H1 (cell line): ENCODE data around the gene COPG1. TPM values are rescaled to one million over a fixed set of nuclear protein-coding genes. Genes with fewer than 3 reads are reported as not detected.

Source experiments
- CTCF ChIA-PET: fragments of 300-600 bp; sonication (Branson Sonifier 250); formaldehyde crosslinking; loops from one replicate; lab custom pipeline; 2021; ENCODE audit not compliant: partially characterized antibody; lab: Charles Lee
- POLR2A ChIA-PET: fragments of 300-600 bp; sonication (Branson Sonifier 250); formaldehyde crosslinking; loops from one replicate; lab custom pipeline; 2021; ENCODE audit warnings: inconsistent platforms; ENCODE audit not compliant: partially characterized antibody; lab: Charles Lee
- DNase-seq, 2 experiments: peaks; one replicate each; pipeline versions ENCODE4 v3.0.0 to v3.0.0-alpha.2; 2010 to 2022; ENCODE audit warnings: low spot score in 2 of 2, low read depth in 1 of 2, mixed read lengths in 1 of 2
- FAIRE-seq: peaks from 2 replicates; lab custom pipeline; 2011; peaks lifted over from hg19 to GRCh38; lab: Jason Lieb, UNC
- H2AFZ ChIP-seq: 2 replicates; pipeline ENCODE4 v1.8.1; 2012; ENCODE audit warnings: low read length, inconsistent platforms
- H2AK5ac ChIP-seq: 2 replicates; pipeline ENCODE4 v1.6.1; 2013; ENCODE audit warnings: low read depth, low read length
- H2BK120ac ChIP-seq: replicated peaks from 2 replicates; pipeline ENCODE3; 2013; ENCODE audit warnings: low read depth, low read length, inconsistent platforms
- H2BK12ac ChIP-seq: 2 replicates; pipeline ENCODE4 v1.6.1; 2013; ENCODE audit warnings: low read depth, low read length
- H2BK15ac ChIP-seq: 2 replicates; pipeline ENCODE4 v1.6.1; 2013; ENCODE audit warnings: low read length
- H2BK20ac ChIP-seq: 2 replicates; pipeline ENCODE4 v1.6.1; 2013; ENCODE audit warnings: low read length
- H2BK5ac ChIP-seq: 2 replicates; pipeline ENCODE4 v1.6.1; 2013; ENCODE audit warnings: low read depth, low read length
- H3K14ac ChIP-seq: 2 replicates; pipeline ENCODE4 v1.6.1; 2013; ENCODE audit warnings: inconsistent platforms; ENCODE audit not compliant: insufficient read length
- H3K18ac ChIP-seq: 2 replicates; pipeline ENCODE4 v1.6.1; 2013; ENCODE audit warnings: low read length; ENCODE audit errors: extremely low read depth
- H3K23ac ChIP-seq: 2 replicates; pipeline ENCODE4 v1.6.1; 2013; ENCODE audit warnings: inconsistent platforms; ENCODE audit not compliant: insufficient read length
- H3K23me2 ChIP-seq: 2 replicates; pipeline ENCODE4 v1.6.1; 2013; ENCODE audit warnings: low read depth, low read length
- H3K27ac ChIP-seq: 2 replicates; pipeline ENCODE4 v1.6.1; 2011; ENCODE audit warnings: low read depth, low read length, inconsistent platforms
- H3K27me3 ChIP-seq, 4 experiments: replicated peaks in 1 of 4; 1 replicate in 1 of 4; 2 replicates in 3 of 4; pipeline versions ENCODE4 v1.6.1 to v1.8.1; 2011 to 2013; ENCODE audit warnings: low read length in 3 of 4, mild to moderate bottlenecking in 3 of 4, inconsistent platforms in 2 of 4, mixed read lengths in 2 of 4, moderate library complexity in 1 of 4; ENCODE audit not compliant: control insufficient read depth in 3 of 4, insufficient read depth in 3 of 4; ENCODE audit errors: extremely low read depth in 1 of 4
- H3K36me3 ChIP-seq, 4 experiments: 2 replicates each; pipeline versions ENCODE4 v1.6.1 to v1.8.1; 2011 to 2013; ENCODE audit warnings: mild to moderate bottlenecking in 4 of 4, low read length in 3 of 4, moderate library complexity in 2 of 4, control low read depth in 1 of 4, inconsistent platforms in 1 of 4; ENCODE audit not compliant: insufficient read depth in 4 of 4, control insufficient read depth in 2 of 4
- H3K4ac ChIP-seq: replicated peaks from 2 replicates; pipeline ENCODE3; 2013; ENCODE audit warnings: low read length, low read depth, mixed read lengths, inconsistent platforms; ENCODE audit not compliant: insufficient read length
- H3K4me1 ChIP-seq, 4 experiments: replicated peaks in 1 of 4; 1 replicate in 1 of 4; 2 replicates in 3 of 4; pipeline versions ENCODE4 v1.6.1 to v1.8.1; 2011 to 2013; ENCODE audit warnings: low read length in 3 of 4, inconsistent platforms in 2 of 4, mixed read lengths in 1 of 4; ENCODE audit not compliant: insufficient read depth in 4 of 4, control insufficient read depth in 3 of 4
- H3K4me2 ChIP-seq, 2 experiments: 2 replicates each; pipeline versions ENCODE4 v1.6.1 to v1.8.1; 2011 to 2013; ENCODE audit warnings: low read depth in 2 of 2, low read length in 2 of 2, control low read depth in 1 of 2, inconsistent platforms in 1 of 2, mild to moderate bottlenecking in 1 of 2; ENCODE audit not compliant: insufficient read depth in 1 of 2
- H3K4me3 ChIP-seq, 4 experiments: fragments of 200-600, 300-600 bp in 1 of 4; sonication (generic), shearing (Covaris generic), sonication (Bioruptor Twin) in 1 of 4; 2 replicates each; pipeline versions ENCODE4 v1.5.1 to v1.8.1; 2011 to 2016; ENCODE audit warnings: low read length in 4 of 4, low read depth in 3 of 4, control low read depth in 2 of 4, inconsistent platforms in 2 of 4, mild to moderate bottlenecking in 2 of 4, mixed read lengths in 1 of 4, moderate library complexity in 1 of 4; ENCODE audit not compliant: insufficient read depth in 2 of 4; ENCODE audit errors: extremely low read depth in 1 of 4
- H3K56ac ChIP-seq: replicated peaks from 2 replicates; pipeline ENCODE3; 2013; ENCODE audit warnings: low read depth, mild to moderate bottlenecking, mixed read lengths, low read length, inconsistent platforms; ENCODE audit not compliant: insufficient read length
- H3K79me1 ChIP-seq: 2 replicates; pipeline ENCODE4 v1.6.1; 2013; ENCODE audit warnings: low read depth, low read length, control low read depth
- H3K79me2 ChIP-seq, 2 experiments: 2 replicates each; pipeline versions ENCODE4 v1.6.1 to v1.8.1; 2012 to 2013; ENCODE audit warnings: low read length in 2 of 2, mild to moderate bottlenecking in 2 of 2, inconsistent platforms in 1 of 2; ENCODE audit not compliant: insufficient read depth in 2 of 2, control insufficient read depth in 1 of 2
- H3K9ac ChIP-seq, 4 experiments: replicated peaks in 1 of 4; 1 replicate in 1 of 4; 2 replicates in 3 of 4; pipeline versions ENCODE4 v1.6.1 to v1.8.1; 2011 to 2013; ENCODE audit warnings: low read depth in 3 of 4, low read length in 3 of 4, control low read depth in 2 of 4, mild to moderate bottlenecking in 2 of 4, moderate library complexity in 2 of 4, inconsistent platforms in 1 of 4; ENCODE audit errors: extremely low read depth in 1 of 4
- H3K9me3 ChIP-seq, 2 experiments: 2 replicates each; pipeline versions ENCODE4 v1.6.1 to v1.8.1; 2012 to 2013; ENCODE audit warnings: mild to moderate bottlenecking in 2 of 2, moderate library complexity in 2 of 2, control low read depth in 1 of 2, inconsistent platforms in 1 of 2, low read depth in 1 of 2, low read length in 1 of 2, mixed read lengths in 1 of 2; ENCODE audit not compliant: insufficient read depth in 2 of 2
- H4K20me1 ChIP-seq, 2 experiments: replicated peaks in 1 of 2; 2 replicates each; pipeline versions ENCODE3 to v1.8.1; 2011 to 2013; ENCODE audit warnings: inconsistent platforms in 2 of 2, low read length in 2 of 2, mild to moderate bottlenecking in 1 of 2; ENCODE audit not compliant: insufficient read depth in 2 of 2, control insufficient read depth in 1 of 2
- H4K5ac ChIP-seq: 2 replicates; pipeline ENCODE4 v1.6.1; 2013; ENCODE audit warnings: low read length, low read depth, mixed read lengths, inconsistent platforms; ENCODE audit not compliant: insufficient read length
- H4K8ac ChIP-seq: 2 replicates; pipeline ENCODE4 v1.8.0; 2013; ENCODE audit warnings: mild to moderate bottlenecking, moderate library complexity, low read length, inconsistent platforms; ENCODE audit not compliant: insufficient read depth; ENCODE audit errors: extremely low read depth
- H4K91ac ChIP-seq: replicated peaks from 2 replicates; pipeline ENCODE3; 2013; ENCODE audit warnings: low read length, mixed read lengths, inconsistent platforms; ENCODE audit not compliant: insufficient read length
- BACH1 ChIP-seq: IDR thresholded peaks from 2 replicates; pipeline ENCODE4 v1.6.1; 2012; ENCODE audit warnings: low read length, improper control_type of control experiment
- CREB1 ChIP-seq: IDR thresholded peaks from 2 replicates; pipeline ENCODE4 v1.6.1; 2012; ENCODE audit warnings: inconsistent platforms
- JUND ChIP-seq: IDR thresholded peaks from 2 replicates; pipeline ENCODE4 v1.6.1; 2011; ENCODE audit warnings: mild to moderate bottlenecking, improper control_type of control experiment, low read length
- POLR2A ChIP-seq, 2 experiments: IDR thresholded peaks; 1 replicate in 1 of 2; 2 replicates in 1 of 2; pipeline ENCODE4 v1.6.1; 2011; ENCODE audit warnings: low read depth in 2 of 2, low read length in 2 of 2, mild to moderate bottlenecking in 2 of 2; ENCODE audit errors: control extremely low read depth in 1 of 2
- SP1 ChIP-seq: IDR thresholded peaks from 2 replicates; pipeline ENCODE4 v1.6.1; 2011; ENCODE audit warnings: low read depth, low read length
- USF2 ChIP-seq: IDR thresholded peaks from 2 replicates; pipeline ENCODE4 v1.6.1; 2011; ENCODE audit warnings: low read length, improper control_type of control experiment
- WGBS, 2 experiments: shearing (Covaris generic) in 1 of 2; methylation state at CpG; one replicate each; pipeline versions ENCODE4 v1.1.6 to v1.1.7; 2013 to 2015; ENCODE audit warnings: low lambda C conversion rate in 2 of 2, mixed read lengths in 2 of 2, inconsistent platforms in 1 of 2, low coverage in 1 of 2, missing lambda C conversion rate in 1 of 2; ENCODE audit not compliant: insufficient replicate concordance in 2 of 2, insufficient coverage in 1 of 2, insufficient read length in 1 of 2; ENCODE audit errors: extremely low coverage in 1 of 2, missing lambda C conversion rate in 1 of 2; 5-methylcytosine and 5-hydroxymethylcytosine counted together
- polyA plus RNA-seq, 7 experiments: library from polyadenylated mRNA; depleted of rRNA in 3 of 7; stranded (reverse) in 5 of 7; unstranded in 2 of 7; fragments of >200 nt in 5 of 7; fragments of 200-250 nt in 2 of 7; gene quantifications; 1 replicate in 5 of 7; 2 replicates in 1 of 7; 4 replicates in 1 of 7; pipeline versions ENCODE4 v1.2.1 to v1.2.3, GENCODE V29; 2011 to 2013; ENCODE audit warnings: missing spikeins in 2 of 7, mixed read lengths in 2 of 7
- total RNA-seq: library from RNA; stranded (reverse); fragmentation: NEBNext Ultra II Directional; extraction: Animal tissue kit (Norgen Biotek cat#: 25700); gene quantifications from 2 replicates; pipeline ENCODE4 v1.2.1, GENCODE V29; 2021
- TF ChIP-seq, protein P1 (sequence below): IDR thresholded peaks from 2 replicates; pipeline ENCODE4 v1.6.1; 2012; ENCODE audit warnings: inconsistent platforms

The COPG1 gene
- total and polyA plus RNA-seq, 2 of the 8 experiments (the other 6 are each of a cell fraction or from before 2014, with no cell fraction given) = 52.7 to 106 TPM

DNA sequence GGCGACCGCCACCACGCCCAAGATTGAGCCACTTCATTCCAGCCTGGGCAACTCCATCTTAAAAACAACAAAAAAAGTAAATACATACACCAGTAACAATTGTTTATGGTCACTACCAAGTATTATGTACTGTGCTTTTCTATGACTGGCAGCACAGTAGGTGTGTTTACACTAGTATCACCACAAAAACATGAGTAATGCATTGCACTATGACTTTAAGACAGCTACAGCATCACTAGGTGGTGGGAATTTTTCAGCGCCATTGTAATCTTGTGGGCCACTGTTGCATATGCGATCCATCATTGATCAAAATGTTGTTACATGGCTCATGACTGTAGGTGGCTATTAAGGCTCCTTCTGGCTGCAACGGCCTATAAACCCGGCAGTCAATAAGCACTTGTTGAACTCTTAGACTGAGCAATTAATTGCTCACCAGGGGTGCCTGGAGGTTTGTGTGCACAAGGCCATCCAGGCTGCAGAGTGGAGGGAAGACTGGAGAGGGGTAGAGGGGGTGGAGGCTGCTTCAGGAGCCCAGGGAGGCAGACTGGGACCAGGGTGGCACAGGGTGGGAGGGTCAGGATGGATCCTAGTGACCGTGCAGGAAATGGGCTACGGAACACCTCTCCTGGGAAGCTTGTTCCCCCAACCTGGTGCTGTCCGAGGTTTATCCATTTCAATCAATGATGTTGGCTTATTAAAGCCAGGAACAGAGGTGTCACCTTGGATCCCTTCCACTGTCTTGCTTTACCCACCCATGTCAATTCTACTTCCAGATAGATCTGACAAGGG, 17.9 kb upstream of the COPG1 start:
- no peak overlapping the region; the same call in 1 of the 2 replicates for H4K8ac ChIP-seq
- TF ChIP-seq USF2 (no peak), JUND (no peak), SP1 (no peak), BACH1 (no peak), CREB1 (no peak), POLR2A (IDR thresholded peaks at IDR 0.05; ENCODE audit: control extremely low read depth in 1 of 2, low read depth in 2 of 2, low read length in 2 of 2) (no peak)
- TF ChIP-seq, protein P1, sequence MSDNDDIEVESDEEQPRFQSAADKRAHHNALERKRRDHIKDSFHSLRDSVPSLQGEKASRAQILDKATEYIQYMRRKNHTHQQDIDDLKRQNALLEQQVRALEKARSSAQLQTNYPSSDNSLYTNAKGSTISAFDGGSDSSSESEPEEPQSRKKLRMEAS = no peak
- no peak overlapping the region for H2BK120ac ChIP-seq
- no peak overlapping the region for H4K5ac ChIP-seq
- H3K56ac ChIP-seq = no peak overlapping the region
- no peaks in the 10 kb centered on the region for H3K79me2 ChIP-seq
- H3K4ac ChIP-seq = no peak overlapping the region
- no peak overlapping the region for H2BK15ac ChIP-seq
- ChIA-PET CTCF (interaction anchor here (1.0 to 3.9 kb wide), 3 partner anchors 10 to 19 kb away, joined by 3 to 35 read pairs (median 3); no protein-coding TSS in a partner anchor), POLR2A (interaction anchor here (1.0 to 4.7 kb wide), 3 partner anchors 8 to 85 kb away, joined by 3 to 31 read pairs (median 26); partner anchors contain the start of gene CNBP)
- no peak overlapping the region for H3K9ac ChIP-seq
- H2BK20ac ChIP-seq = no peak overlapping the region
- DNase-seq (no peak), FAIRE-seq (no peak)
- no peaks in the 10 kb centered on the region for H3K9me3 ChIP-seq
- H3K4me3 ChIP-seq = no peak overlapping the region
- no peak overlapping the region for H3K18ac ChIP-seq
- H3K36me3 ChIP-seq = no peaks in the 10 kb centered on the region
- no peak overlapping the region for H2AFZ ChIP-seq
- peaks cover 3 to 12% (median 7%) of the 10 kb centered on the region in 4 experiments for H3K4me1 ChIP-seq
- H2AK5ac ChIP-seq = no peak overlapping the region
- no peaks in the 10 kb centered on the region for H3K23me2 ChIP-seq
- no peaks in the 10 kb centered on the region; a peak in 1 of 7 replicates for H3K27me3 ChIP-seq
- 85% methylated on average over 10 of the region's 10 CpGs; no CpG with 5 or more reads in 1 of the 2 experiments for WGBS, 2 experiments
- no peak overlapping the region for H3K14ac ChIP-seq
- H3K23ac ChIP-seq = no peak overlapping the region
- H4K20me1 ChIP-seq = no peaks in the 10 kb centered on the region
- H2BK12ac ChIP-seq = no peak overlapping the region
- H4K91ac ChIP-seq = peak overlapping the region; percentile 6
- no peak overlapping the region for H3K27ac ChIP-seq
- no peak overlapping the region for H2BK5ac ChIP-seq
- H3K4me2 ChIP-seq = no peak overlapping the region
- H3K79me1 ChIP-seq = no peaks in the 10 kb centered on the region
